GM21526 (cell line): Measurements from ENCODE around the gene MATR3.

Experiments
- ATAC-seq: cut with Tn5 transposase; IDR thresholded peaks from one replicate; pipeline ENCODE4 v1.9.1; 2021; ENCODE audit warnings: moderate library complexity; ENCODE audit not compliant: unreplicated experiment, low FRiP score

The MATR3 gene

DNA sequence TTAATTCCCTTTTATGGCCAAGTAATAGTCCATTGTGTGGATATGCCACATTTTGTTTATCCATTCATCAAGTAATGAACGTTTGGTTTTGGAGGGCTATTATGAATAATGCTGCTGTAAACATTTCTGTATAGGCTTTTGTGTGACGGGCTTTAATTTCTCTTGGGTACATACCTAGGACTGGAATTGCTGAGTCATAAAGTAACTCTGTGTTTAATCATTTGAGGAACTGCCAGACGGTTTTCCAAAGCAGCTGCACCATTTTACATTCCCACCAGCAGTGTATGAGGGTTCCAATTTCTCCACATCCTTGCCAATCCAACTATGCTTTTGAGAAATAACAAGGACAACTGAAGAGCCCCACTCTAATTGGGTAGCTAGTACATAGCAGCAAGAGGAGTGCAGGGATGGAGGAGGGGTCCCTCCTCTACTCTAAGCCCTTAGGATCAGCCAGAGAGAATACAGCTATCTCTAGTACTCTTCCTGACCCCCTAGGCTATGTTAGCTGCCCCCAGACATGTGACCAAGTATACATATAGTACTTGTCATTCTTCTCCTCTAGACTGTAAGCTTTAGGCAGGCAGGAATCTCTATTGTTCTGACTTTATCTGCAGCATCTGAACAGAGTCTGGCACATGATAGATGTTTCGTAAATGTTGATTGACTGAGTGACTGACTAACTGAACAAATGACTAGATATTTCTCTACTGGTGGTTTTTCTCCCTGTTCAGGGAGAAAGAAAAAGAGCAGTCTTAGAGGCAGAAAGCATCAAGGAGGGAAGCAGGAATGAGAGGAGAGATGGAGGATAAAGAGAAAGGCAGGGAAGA is 22.1 kb upstream of the MATR3 start:
- no peak for ATAC-seq

DNA sequence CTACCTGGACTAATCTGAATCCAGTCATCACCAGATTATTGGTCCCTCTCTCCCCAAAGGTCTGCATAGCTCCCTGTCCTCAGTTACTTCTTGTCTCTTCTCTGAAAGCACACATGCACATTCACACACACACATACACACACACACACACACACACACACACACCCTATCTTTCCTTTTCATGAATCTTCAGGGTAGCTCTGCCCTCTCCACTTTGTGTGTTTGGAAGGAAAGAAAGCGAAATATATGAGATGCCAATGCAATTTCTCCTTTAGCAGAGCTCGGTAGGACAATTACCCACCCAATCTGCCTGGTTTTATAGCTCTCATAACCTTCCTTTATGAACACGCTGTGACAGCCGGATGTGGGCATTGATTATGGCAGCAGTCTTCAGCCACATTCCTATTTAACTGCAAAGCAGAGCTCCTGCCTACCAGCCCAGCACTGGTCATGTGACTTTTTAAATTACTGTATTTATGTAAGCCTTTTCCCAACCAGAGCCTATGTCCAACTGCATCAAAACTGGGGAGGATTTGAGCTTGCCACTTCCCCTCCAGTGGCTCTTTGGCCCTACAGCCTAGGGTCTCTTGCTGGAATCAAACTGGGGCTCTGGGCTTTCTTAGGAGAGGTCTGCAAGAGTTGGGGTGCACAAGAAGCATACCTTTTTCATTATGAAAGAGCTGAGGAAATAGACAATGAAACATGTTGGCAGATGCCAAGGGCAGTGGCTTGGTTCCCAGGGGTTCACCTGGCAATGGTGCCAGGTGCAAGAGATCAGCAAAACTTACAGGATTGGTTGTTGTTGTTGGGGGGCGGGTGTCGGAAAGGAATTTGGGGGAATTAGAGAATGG is 20.8 kb upstream of the MATR3 start:
- no peak for ATAC-seq

DNA sequence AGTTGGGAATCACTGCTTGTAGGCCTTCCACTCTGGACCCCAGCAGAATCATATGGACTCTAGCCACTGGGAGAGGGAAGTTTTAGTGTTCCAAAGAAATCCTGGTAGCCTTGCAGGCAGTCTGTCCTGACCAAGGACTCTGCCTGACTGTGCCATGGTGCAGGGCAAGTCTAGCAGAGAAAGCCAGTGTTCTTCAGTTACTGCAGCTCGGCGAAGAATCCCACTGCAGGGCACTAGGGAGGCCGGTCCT is 20.3 kb upstream of the MATR3 start:
- ATAC-seq, result peak; percentile 13

DNA sequence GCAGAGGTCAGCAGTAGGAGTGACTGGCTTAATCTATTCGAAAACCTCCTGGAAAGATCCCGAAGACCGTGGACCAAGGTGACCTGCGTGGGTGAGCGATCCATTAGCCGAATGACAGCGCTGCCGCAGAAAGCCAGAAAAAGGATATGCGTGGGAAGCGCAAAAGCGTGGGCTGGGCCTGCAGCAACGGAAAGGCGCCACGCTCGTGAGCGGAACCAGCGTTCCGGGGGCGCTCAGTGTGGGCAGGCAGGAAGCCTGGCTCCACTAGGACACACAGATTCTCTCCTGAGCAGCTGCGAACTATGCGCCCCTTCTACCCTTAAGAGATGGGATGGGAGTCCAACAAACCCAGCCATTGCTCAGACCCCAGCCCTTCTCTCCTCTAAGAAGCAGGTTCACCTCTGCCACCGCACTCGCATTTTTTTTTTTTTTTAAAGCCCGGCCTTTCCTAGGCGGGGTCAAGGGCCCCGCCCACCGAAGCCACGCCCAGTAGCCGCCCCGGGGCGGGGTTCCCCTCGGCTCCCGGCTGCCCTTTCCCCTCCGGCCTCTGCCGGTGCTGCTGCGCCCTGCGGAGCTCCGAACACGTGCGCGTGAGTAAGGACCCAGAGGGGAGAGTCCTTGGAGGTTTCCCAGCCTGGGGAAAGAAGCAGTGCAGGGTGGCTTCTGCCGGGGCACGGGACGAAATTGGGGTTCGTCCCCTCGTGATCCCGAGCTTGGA is 19.8 kb upstream of the MATR3 start:
- ATAC-seq, result peak; percentile 81

DNA sequence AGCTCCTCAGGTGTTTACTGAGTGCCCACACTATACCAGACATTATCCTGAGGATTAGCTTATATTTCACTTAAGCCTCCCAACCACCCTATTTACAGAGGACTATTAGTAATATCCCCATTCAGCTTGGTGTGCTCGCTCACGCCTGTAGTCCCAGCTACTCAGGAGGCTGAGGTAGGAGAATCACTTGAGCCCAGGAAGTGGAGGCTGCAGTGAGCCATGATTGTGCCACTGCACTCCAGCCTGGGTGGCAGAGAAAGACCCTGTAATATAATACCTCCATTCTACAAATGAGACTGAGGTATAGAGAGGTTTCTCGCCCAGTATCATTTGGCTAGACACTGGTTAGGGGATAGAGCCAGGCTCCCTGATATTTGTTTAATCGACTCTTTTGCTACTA is 18.0 kb upstream of the MATR3 start:
- no peak for ATAC-seq

DNA sequence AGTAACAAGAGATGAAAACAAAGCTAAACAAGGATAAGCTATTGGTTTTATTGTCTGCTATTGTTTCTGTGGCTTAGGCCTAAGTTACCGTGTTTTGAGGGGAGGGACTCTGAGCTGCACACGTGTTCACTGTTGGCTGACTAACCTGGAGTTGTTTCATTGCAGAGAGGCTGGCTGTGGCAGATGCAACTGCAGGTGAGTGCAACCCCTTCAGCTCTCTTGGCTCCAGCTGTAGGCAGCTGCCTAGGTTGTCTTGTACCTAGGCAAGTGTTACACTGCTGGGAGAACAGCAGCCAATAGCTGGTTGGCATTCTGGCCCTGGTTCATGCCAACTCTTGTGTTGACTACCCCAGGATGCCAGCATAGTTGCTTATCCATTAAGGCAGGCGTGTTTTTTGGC is 17.6 kb upstream of the MATR3 start:
- no peak for ATAC-seq

DNA sequence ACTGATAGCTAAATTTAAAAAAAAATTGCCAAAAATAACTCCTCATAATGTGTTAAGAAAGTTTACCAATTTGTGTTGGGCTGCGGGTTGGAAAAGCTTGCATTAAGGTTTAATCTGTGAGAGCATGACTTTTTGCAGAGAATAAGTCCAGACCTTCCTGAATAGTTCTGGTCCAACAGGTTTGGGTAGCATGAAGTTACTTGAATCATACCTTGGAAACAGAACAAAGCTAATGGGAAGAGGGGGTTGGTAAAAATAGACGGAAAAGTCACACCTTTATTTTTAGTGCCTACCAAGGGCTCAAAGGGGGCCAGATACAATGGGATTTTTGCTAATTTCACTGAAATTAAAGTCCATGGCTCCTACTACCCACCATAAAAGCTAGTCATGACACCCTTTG is 17.1 kb upstream of the MATR3 start:
- no peak for ATAC-seq

DNA sequence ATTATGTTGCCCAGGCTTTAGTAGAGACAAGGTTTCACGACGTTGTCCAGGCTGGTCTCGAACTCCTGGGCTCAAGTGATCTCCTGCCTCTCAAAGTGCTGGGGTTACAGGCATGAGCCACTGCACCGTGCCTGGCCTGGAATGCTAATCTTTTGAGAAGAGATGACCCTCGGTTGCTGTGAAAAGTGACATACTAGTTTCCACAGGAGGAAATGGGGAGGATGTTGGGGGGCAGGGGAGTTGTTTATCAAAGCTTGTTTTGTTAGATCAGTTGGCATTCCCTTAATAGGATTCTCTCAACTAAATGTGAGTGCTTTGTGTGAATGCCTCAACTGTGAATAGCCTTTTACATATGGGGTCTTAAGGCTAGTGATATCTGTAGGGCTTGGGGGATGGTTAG is 16.4 kb upstream of the MATR3 start:
- ATAC-seq, result no peak

DNA sequence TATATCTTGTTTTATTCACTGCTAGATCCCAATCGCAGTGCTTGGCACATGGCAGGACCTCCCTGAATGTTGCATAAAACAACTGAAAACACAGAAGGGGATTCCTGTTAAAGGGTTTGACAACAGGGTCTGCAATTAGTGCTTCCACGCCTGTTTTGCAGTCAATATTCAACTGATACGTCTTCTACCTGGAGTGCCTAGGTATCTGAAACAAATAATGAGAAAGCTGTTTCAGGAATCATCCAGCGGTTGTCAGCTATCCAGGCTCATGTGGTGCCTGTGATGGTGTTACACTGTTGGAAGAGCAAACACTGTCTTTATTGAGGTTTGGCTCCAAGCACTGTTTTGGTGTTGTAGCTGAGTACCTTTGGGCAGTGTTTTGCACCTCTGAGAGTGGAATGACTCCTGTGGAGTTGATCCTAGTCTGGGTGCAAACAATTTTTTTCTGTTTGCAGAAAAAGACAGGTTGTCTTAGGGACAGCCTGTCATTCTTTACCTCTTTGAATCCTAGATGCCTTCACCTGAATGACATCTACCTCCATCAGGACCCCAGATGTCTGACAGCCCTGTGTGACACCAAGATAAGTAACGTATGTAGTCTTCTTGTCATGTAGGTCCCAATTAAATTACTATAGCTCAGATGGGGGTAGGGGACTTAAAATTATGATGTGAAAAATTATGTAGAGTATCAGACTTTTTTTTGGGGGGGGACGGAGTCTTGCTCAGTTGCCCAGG is 14.8 kb upstream of the MATR3 start:
- ATAC-seq, result no peak

- ATAC-seq, result no peak
Observed at GRCh38 chr5:139282197-139282557, 11.4 kb upstream of the MATR3 start.

GRCh38 chr5:139283252-139284166 is 10.0 kb upstream of the MATR3 start:
- ATAC-seq, result no peak

DNA sequence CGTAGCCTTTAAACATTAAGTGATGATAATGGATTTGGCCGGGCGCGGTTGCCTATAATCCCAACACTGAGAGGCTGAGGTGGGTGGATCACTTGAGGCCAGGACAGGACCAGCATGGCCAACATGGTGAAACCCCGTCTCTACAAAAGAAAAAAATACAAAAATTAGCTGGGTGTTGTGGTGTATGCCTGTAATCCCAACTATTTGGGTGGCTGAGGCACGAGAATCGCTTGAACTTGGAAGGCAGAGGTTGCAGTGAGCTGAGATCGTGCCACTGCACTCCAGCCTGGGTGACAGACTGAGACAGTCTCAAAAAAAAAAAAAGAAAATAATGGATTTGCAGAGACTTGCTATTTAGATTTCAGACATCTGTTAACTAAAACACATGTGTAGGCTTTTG is 9.2 kb upstream of the MATR3 start:
- ATAC-seq, result no peak

GRCh38 chr5:139285651-139286392 is 7.7 kb upstream of the MATR3 start:
- ATAC-seq, result no peak

DNA sequence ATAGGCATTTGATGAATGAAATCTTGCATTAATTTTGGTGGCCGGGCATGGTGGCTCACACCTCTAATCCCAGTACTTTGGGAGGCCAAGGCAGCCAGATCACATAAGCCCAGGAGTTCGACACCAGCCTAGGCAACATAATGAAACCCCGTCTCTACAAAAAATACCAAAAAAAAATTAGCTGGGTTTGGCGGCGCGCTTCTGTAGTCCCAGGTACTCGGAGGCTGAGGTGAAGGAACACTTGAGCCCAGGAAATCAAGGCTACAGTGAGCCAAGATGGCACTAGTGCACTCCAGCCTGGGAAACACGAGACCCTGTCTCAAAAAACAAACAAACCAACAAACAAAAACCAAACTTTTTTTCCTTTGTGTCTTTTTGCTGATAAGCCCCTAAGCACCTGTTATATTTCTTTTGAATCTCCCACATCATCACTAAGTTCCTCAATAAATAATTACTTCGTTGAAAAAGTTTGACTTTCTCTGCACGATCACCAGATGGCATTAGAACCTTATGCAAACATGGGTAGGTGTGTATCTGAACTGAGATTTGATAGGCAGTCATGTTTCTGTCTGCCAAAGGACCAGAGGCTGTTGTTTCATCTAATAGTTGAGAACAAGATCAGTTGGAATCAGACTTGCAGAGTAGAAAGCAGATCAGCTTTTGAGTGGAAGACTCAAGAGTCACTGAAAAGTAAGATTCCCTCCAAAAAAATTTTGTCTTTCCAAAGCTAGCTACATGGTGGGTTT is 5.5 kb upstream of the MATR3 start:
- no peak for ATAC-seq

- no peak for ATAC-seq
Observed at GRCh38 chr5:139291051-139291450, 2.5 kb upstream of the MATR3 start.

- no peak for ATAC-seq
Observed at GRCh38 chr5:139293202-139293506, 386 bp upstream of the MATR3 start.

DNA sequence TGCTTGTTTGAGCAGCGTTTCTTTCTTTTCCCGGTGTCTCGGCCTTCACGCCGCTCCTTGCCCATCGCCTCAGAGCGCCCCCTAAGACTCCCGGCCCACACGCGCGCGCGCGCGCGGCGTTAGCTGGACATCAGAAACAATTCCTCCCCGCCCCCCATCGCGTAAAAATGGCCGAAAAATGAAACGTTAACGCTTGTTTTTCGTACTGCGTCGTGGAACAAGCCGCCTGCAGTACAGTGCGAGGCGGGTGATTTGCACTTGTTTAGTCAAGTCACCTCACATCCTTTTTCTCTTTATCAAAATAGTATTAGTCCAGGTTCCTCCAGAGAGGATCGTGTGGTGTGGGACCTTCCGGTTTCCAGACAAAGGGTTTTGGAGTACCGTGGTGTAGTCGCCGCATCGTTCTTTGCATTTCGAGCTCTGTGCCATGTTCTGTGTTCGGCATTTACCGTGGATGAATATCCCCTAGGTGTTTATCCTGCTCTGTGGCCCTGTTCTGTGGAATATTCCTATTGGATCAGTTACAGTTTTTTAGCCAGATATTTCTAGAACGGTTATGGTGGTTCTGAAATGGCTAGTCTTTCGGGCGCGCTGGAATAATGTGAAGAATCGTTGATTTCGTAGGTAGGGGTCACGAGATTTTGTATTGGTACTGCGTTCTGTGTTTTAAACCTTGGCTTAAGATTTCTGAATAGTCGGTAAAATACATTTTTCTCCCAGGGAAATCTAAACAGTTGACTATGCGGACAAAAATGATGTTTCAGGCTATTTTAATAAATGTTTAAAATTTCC is 1.0 kb downstream of the MATR3 start:
- no peak for ATAC-seq
